HG03342 (cell line): Measurements from ENCODE around the gene EDRF1.

Experiments used
- ATAC-seq: cut with Tn5 transposase; IDR thresholded peaks from one replicate; pipeline ENCODE4 v1.9.1; 2021; ENCODE audit warnings: mild to moderate bottlenecking, moderate library complexity; ENCODE audit not compliant: unreplicated experiment

The EDRF1 gene

GRCh38 chr10:125785791-125786190 is 66.3 kb downstream of the EDRF1 start:
- no peak for ATAC-seq

- no peak for ATAC-seq
Observed at GRCh38 chr10:125788156-125789034, 68.9 kb downstream of the EDRF1 start.

GRCh38 chr10:125792342-125793300 is 73.1 kb downstream of the EDRF1 start:
- no peak for ATAC-seq

- no peak for ATAC-seq
Observed at GRCh38 chr10:125795128-125795527, 75.6 kb downstream of the EDRF1 start.

- ATAC-seq: no peak
Observed at GRCh38 chr10:125795637-125796190, 76.2 kb downstream of the EDRF1 start.

- no peak for ATAC-seq
Observed at GRCh38 chr10:125797424-125797823, 77.9 kb downstream of the EDRF1 start.

- ATAC-seq: no peak
Observed at GRCh38 chr10:125797994-125798662, 78.6 kb downstream of the EDRF1 start.

GRCh38 chr10:125799451-125800182 is 80.1 kb downstream of the EDRF1 start:
- ATAC-seq: no peak

- ATAC-seq: no peak
Observed at GRCh38 chr10:125801574-125801973, 82.1 kb downstream of the EDRF1 start.

- no peak for ATAC-seq
Observed at GRCh38 chr10:125802131-125802530, 82.6 kb downstream of the EDRF1 start.

- no peak for ATAC-seq
Observed at GRCh38 chr10:125802739-125803138, 83.2 kb downstream of the EDRF1 start.

- ATAC-seq: no peak
Observed at GRCh38 chr10:125808047-125808446, 88.5 kb downstream of the EDRF1 start.

- ATAC-seq: no peak
Observed at GRCh38 chr10:125811251-125811650, 91.7 kb downstream of the EDRF1 start.

GRCh38 chr10:125812128-125812750 is 92.7 kb downstream of the EDRF1 start:
- no peak for ATAC-seq
